Esophagus muscularis mucosa (tissue), 4 donors: ENCODE results near the gene KCNIP3. TPM values are rescaled to one million over a fixed set of nuclear protein-coding genes. Genes with fewer than 3 reads are reported as not detected.

Source experiments
- DNase-seq: peaks from one replicate; pipeline ENCODE4 v3.0.0-alpha.2; 2017; ENCODE audit errors: extremely low spot score
- H3K27ac ChIP-seq, 4 donors: fragments of 200-600 bp; sonication (generic); replicated peaks in 1 of 4; 1 replicate in 3 of 4; 2 replicates in 1 of 4; pipeline ENCODE4 v1.5.1; 2016 to 2019; ENCODE audit warnings: mild to moderate bottlenecking in 1 of 4
- H3K27me3 ChIP-seq, 4 donors: fragments of 200-600 bp; sonication (generic); one replicate each; pipeline versions ENCODE4 v1.5.1 to v1.6.0; 2016 to 2019
- H3K36me3 ChIP-seq, 4 donors: fragments of 200-600 bp; sonication (generic); one replicate each; pipeline ENCODE4 v1.5.1; 2016 to 2019
- H3K4me1 ChIP-seq, 4 donors: fragments of 200-600 bp; sonication (generic); one replicate each; pipeline ENCODE4 v1.5.1; 2016 to 2019
- H3K4me3 ChIP-seq, 4 donors: fragments of 200-600 bp; sonication (generic); 1 replicate in 2 of 4; 2 replicates in 2 of 4; pipeline ENCODE4 v1.5.1; 2016 to 2019; ENCODE audit warnings: mild to moderate bottlenecking in 4 of 4, moderate library complexity in 1 of 4
- H3K9me3 ChIP-seq, 4 donors: fragments of 200-600 bp; sonication (generic); 1 replicate in 3 of 4; 2 replicates in 1 of 4; pipeline ENCODE4 v1.5.1; 2016 to 2019
- EP300 ChIP-seq: sonication (generic); formaldehyde crosslinking; IDR thresholded peaks from one replicate; pipeline ENCODE4 v1.6.1; 2017; ENCODE audit warnings: antibody characterized with exemption
- POLR2A ChIP-seq: fragments of 450-650 bp; IDR thresholded peaks from one replicate; pipeline ENCODE4 v1.6.1; 2017; ENCODE audit warnings: antibody characterized with exemption, moderate library complexity, mild to moderate bottlenecking, low read depth
- POLR2AphosphoS5 ChIP-seq, 2 donors: sonication (generic); formaldehyde crosslinking; IDR thresholded peaks; one replicate each; pipeline ENCODE4 v1.6.1; 2017; ENCODE audit warnings: antibody characterized with exemption in 2 of 2
- WGBS: methylation state at CpG from one replicate; pipeline ENCODE4 v1.1.5; 2018; 5-methylcytosine and 5-hydroxymethylcytosine counted together
- intact Hi-C: fragments of 100-400 bp; cut with DNase I; formaldehyde crosslinking; loops from one replicate; pipeline ENCODE4 v1.15.1; 2023
- total RNA-seq, 4 donors: library from RNA; depleted of rRNA; stranded (reverse); fragments of >200 nt; gene quantifications; one replicate each; pipeline versions ENCODE4 v1.1.0 to v1.2.1, GENCODE V29; 2016
- TF ChIP-seq, protein P1 (sequence below), 3 experiments: fragments of 200-600 bp in 2 of 3; fragments of 450-650 bp in 1 of 3; sonication (generic) in 2 of 3; IDR thresholded peaks; one replicate each; pipeline ENCODE4 v1.5.1; 2017 to 2019; ENCODE audit warnings: antibody characterized with exemption in 3 of 3, mild to moderate bottlenecking in 2 of 3, moderate library complexity in 1 of 3

KCNIP3 gene
- total RNA-seq, 4 donors from 2014 or later = 15.8 to 29.9 (median 23.0) TPM

DNA sequence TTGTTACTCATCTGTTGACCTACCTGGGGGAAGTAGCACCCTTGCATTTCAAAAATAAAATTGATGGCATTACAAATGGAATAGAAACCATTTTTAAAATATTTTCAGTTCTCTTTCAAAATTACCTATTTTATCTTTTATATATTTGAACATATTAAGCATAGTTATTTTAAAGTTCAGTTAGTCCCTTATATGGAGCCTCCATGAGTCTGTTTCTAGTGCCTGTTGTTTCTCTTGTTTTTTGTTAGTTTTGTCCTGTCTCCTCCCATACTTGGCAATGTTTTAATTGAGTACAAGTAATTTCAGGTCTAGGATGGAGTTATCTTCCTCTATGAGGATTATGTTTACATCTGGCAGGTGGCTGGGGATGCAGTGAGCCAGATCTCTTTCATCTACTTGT lies 5.9 kb upstream of the KCNIP3 start:
- Histone ChIP-seq H3K36me3 (no peaks in the 10 kb centered on the region), H3K9me3 (peaks cover 0 to 20% (median 20%) of the 10 kb centered on the region in 4 donors), H3K4me1 (peaks cover 0 to 3% (median 0%) of the 10 kb centered on the region in 4 donors), H3K27ac (no peak overlapping the region), H3K27me3 (peaks cover 0 to 7% (median 0%) of the 10 kb centered on the region in 4 donors), H3K4me3 (no peak overlapping the region)
- TF ChIP-seq POLR2AphosphoS5 (IDR thresholded peaks at IDR 0.05) (no peak), EP300 (no peak), POLR2A (no peak)
- TF ChIP-seq, protein P1, sequence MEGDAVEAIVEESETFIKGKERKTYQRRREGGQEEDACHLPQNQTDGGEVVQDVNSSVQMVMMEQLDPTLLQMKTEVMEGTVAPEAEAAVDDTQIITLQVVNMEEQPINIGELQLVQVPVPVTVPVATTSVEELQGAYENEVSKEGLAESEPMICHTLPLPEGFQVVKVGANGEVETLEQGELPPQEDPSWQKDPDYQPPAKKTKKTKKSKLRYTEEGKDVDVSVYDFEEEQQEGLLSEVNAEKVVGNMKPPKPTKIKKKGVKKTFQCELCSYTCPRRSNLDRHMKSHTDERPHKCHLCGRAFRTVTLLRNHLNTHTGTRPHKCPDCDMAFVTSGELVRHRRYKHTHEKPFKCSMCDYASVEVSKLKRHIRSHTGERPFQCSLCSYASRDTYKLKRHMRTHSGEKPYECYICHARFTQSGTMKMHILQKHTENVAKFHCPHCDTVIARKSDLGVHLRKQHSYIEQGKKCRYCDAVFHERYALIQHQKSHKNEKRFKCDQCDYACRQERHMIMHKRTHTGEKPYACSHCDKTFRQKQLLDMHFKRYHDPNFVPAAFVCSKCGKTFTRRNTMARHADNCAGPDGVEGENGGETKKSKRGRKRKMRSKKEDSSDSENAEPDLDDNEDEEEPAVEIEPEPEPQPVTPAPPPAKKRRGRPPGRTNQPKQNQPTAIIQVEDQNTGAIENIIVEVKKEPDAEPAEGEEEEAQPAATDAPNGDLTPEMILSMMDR (IDR thresholded peaks at IDR 0.05) = no peak
- DNase-seq = no peak
- intact Hi-C loops = no loop called here

DNA sequence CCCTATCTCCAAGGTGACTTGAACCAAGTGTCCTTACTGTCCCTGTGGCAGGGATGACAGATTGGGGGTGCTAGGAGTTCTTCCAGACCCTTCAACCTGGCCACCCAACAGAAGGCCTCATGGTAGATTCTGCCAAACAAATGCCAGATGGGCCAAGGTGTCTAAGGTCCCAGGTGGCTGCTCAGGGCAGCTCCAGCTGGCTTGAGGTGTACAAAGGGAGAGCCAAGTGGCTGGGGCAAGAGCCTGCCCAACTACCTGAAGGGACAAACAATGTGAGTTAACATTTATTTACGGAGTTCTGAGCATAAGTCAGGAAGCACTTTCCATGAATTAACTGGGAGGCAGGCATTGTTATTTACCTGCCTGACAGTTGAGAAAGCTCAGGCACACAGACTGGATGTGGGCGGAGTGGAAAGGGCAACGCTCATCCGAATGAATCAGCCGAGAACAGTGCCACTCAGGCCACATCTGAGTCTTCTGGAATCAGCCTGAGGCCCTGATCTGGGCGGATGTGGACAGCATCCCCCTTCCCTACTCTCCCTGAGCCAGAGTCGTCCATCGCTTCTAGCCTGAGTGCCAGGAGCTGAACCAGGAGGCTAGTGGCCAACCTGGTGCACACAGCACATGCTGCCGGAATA lies 4.4 kb upstream of the KCNIP3 start:
- DNase-seq = no peak
- Histone ChIP-seq H3K4me3 (no peak overlapping the region), H3K4me1 (peaks cover 0 to 18% (median 0%) of the 10 kb centered on the region in 4 donors), H3K9me3 (peaks cover 0 to 20% (median 20%) of the 10 kb centered on the region in 4 donors), H3K27ac (no peak overlapping the region), H3K27me3 (peaks cover 0 to 18% (median 0%) of the 10 kb centered on the region in 4 donors), H3K36me3 (no peaks in the 10 kb centered on the region)
- WGBS = 90% methylated on average over 9 of the region's 9 CpGs
- intact Hi-C loops = no loop called here
- TF ChIP-seq, protein P1 (IDR thresholded peaks at IDR 0.05) = no peak
- no peak for TF ChIP-seq EP300
- TF ChIP-seq POLR2AphosphoS5 (IDR thresholded peaks at IDR 0.05) = no peak
- TF ChIP-seq POLR2A = no peak

DNA sequence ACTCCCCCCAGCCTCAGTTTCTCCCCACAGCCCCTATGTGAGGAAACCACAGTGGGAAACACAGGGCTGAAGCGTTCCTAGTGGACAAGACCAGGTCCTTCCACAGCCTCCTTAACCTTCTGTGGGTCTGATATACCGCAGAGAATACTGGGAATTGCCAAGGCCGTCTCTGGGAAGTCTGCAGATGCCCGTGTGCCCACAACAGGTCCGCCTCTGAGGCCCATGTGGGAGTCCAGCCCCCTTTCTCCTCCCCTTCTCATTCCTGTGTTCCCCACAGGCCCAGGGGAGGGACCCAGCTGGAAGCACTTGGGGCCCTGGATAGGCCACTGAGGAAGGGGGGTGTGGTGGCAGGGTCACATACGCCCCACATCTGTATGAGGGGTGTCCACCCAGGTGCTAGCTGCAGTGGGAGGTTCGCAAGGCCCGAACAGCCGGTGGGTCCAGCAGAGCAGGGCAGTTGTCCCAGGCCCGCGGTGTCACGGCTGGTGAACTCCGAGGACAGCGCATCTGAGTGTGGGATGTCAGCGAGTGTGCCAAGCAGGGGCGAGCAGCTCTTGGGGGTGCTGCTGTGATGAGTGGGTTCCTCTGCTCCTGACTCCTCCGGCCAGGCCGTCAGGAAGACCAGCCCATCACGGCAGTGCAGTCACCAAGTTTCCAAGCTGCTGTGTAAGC lies 2.4 kb upstream of the KCNIP3 start:
- TF ChIP-seq POLR2AphosphoS5 (IDR thresholded peaks at IDR 0.05) (no peak), EP300 (no peak), POLR2A (no peak)
- TF ChIP-seq, protein P1 (IDR thresholded peaks at IDR 0.05) = no peak
- Histone ChIP-seq H3K4me3 (no peak overlapping the region), H3K9me3 (peaks cover 0 to 20% (median 20%) of the 10 kb centered on the region in 4 donors), H3K27ac (no peak overlapping the region), H3K36me3 (no peaks in the 10 kb centered on the region), H3K4me1 (peaks cover 0 to 18% (median 0%) of the 10 kb centered on the region in 4 donors), H3K27me3 (peaks cover 0 to 23% (median 0%) of the 10 kb centered on the region in 4 donors)
- WGBS = 84% methylated on average over 5 of the region's 19 CpGs
- DNase-seq = no peak
- intact Hi-C loops = no loop called here

DNA sequence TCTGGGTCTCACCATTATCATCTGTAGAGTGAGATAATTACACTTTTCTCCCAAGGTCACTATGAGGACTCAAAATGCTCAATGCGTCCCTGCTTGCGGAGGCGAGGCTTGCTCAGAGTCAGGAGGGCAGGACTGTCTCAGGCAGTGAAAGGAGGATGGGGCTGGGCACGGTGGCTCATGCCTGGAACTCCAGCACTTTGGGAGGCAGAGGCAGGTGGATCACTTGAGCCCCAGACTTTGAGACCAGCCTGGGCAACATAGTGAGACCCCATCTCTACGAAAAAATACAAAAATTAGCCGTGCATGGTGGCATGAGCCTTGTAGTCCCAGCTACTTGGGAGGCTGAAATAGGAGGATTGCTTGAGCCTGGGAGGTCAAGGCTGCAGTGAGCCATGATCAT lies 1.8 kb upstream of the KCNIP3 start:
- no peak for DNase-seq
- WGBS = 89% methylated on average over 6 of the region's 6 CpGs

More for the DNA sequence above, 1.8 kb upstream of the KCNIP3 start:
- intact Hi-C loops = no loop called here
- no peaks in the 10 kb centered on the region for H3K36me3 ChIP-seq
- H3K27me3 ChIP-seq = peaks cover 0 to 30% (median 0%) of the 10 kb centered on the region in 4 donors
- H3K4me1 ChIP-seq = peaks cover 0 to 20% (median 0%) of the 10 kb centered on the region in 4 donors
- H3K4me3 ChIP-seq = no peak overlapping the region
- no peak overlapping the region for H3K27ac ChIP-seq
- TF ChIP-seq, protein P1 (IDR thresholded peaks at IDR 0.05) = no peak
- no peak for TF ChIP-seq POLR2A
- TF ChIP-seq POLR2AphosphoS5 (IDR thresholded peaks at IDR 0.05) = no peak
- TF ChIP-seq EP300 = no peak
- peaks cover 0 to 18% (median 16%) of the 10 kb centered on the region in 4 donors for H3K9me3 ChIP-seq
